C1 segment of cervical spinal cord (tissue), 14 donors: Measurements from ENCODE around the gene TEAD3.
"Not testable (repeated sequence)": the region's sequence is repeated elsewhere in the genome, so short reads cannot be mapped to it uniquely, and the experiment has no call there.

Source experiments
- DNase-seq, 14 donors: peaks; one replicate each; lab custom pipeline; 2025; lab: John Stamatoyannopoulos, UW

Gene TEAD3

DNA sequence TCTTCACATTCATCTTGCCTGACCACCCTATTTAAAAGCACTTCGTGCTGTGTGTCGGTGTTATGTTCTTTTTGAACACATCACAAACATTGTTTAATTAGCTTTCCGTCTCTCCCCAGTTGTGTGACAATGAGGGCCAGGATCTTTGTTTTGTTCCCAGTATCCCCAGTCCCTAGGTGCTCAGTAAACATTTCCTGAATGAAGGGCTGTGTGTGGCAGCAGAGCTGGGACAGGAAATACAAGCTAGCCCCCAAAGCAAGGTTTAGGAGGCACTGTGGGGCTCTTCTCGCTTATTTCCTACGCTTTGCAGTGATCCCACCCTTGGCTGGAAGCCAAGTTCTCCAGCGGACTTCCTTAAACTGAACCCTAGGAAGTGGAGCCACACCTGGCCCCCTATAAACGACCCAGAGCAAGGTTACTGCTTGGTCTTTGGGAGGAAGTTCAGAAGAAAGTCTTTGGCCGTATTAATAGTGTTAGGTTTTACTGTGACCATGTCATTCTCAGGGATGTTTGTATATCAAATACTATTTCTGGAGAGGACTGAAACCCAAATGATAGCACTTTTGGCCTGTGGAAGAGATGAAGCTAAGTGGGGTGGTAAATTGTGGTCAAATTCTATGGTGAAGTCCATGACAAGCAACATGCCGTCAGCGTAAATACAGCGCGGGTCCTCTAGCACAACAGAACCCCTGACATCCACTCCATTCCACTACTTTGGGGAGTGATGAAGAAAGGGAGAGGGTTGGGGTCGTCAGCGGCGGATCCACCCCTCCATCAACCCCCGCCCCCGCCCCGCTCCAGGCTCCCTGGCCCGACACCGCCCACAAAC, 45.3 kb downstream of the TEAD3 start:
- DNase-seq = no peak

- peak in 7 of 14 donors; percentile 11 to 65 (median 18) for DNase-seq
Measured at GRCh38 chr6:35449287-35449881, 47.5 kb downstream of the TEAD3 start.

GRCh38 chr6:35448191-35448590, 48.7 kb downstream of the TEAD3 start:
- DNase-seq = no peak

DNA sequence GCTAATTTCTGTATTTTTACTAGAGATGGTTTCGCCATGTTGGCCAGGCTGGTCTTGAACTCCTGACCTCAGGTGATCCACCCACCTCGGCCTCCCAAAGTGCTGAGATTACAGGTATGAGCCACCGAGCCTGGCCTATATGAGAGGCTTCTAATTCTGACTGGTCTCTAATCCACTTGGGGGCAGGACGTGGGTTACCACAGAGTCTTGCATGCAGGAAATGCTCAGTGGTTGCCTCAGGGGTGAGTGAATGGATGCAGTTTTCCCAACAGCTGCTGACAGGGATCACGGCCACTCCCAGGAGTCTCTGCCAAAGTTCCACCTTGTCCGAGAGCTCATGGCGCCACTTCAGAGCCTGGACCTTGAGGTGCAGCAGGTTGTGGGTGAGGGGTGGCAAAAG, 51.2 kb downstream of the TEAD3 start:
- no peak for DNase-seq

- no peak for DNase-seq
Measured at GRCh38 chr6:35443341-35444030, 53.4 kb downstream of the TEAD3 start.

DNA sequence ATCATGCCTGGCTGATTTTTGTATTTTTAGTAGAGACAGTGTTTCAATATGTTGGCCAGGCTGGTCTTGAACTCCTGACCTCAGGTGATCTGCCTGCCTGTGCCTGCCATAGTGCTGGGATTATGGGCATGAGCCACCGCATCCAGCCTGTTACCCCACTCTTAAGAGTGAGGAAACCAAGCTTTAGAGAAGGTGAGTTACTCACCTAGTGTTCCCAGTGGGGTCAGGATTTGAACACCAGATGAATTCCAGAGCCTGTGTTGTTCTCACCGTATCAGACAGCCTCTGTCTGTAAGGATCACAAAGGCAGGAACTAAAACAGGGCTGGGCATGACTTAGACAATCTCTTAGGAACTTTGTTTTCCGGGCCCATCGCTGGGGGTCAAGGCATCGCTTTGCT, 54.2 kb downstream of the TEAD3 start:
- DNase-seq = no peak

GRCh38 chr6:35441642-35442041, 55.2 kb downstream of the TEAD3 start:
- no peak for DNase-seq

DNA sequence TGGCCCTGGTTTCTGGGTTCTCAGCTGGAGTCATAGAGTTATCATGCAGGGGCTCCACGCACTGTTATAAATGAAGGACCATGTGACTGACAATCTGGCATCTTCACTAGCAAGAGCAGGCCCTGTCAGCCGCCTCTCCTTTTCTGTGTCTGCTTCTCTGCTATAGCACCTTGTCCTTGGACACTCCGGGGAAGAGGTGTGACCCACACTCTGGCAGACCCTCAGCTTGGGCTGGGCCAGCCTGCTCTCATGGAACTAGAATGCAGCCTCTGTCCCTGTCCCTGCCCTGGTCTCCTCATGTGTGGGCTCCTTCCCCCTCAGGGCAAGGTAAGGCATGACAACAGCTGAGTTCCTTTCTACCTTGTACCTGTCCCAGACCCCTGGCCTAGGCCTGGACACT, 55.7 kb downstream of the TEAD3 start:
- no peak for DNase-seq

GRCh38 chr6:35439308-35439707, 57.6 kb downstream of the TEAD3 start:
- no peak for DNase-seq

DNA sequence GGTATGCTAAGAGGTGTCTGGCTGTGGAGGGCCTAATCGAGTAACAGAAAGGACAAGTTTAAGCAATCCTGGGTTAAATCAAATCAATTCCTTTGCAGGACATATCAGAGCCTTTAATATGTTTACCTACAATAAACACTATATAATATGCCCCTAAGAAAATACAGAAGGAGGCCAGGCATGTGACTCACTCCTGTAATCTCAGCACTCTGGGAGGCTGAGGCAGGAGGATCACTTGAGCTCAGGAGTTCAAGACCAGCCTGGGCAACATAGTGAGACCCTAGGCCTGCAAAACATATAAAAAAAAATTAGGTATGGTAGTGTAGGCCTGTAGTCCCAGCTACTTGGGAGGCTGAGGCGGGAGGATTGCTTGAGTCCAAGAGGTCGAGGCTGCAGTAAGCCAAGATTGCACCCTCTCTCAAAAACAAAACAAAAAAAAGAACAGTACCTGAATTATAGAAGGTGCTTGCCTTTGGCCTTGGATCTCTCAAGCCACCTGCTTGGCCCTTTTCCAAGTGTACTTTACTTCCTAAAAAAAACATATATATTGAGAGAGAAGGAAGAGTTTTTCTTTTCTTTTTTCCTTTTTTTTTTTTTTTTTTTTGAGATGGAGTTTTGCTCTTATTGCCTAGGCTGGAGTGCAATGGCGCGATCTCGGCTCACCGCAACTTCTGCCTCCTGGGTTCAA, 58.4 kb downstream of the TEAD3 start:
- not testable (repeated sequence) for DNase-seq

GRCh38 chr6:35436071-35436857, 60.6 kb downstream of the TEAD3 start:
- DNase-seq = no peak

DNA sequence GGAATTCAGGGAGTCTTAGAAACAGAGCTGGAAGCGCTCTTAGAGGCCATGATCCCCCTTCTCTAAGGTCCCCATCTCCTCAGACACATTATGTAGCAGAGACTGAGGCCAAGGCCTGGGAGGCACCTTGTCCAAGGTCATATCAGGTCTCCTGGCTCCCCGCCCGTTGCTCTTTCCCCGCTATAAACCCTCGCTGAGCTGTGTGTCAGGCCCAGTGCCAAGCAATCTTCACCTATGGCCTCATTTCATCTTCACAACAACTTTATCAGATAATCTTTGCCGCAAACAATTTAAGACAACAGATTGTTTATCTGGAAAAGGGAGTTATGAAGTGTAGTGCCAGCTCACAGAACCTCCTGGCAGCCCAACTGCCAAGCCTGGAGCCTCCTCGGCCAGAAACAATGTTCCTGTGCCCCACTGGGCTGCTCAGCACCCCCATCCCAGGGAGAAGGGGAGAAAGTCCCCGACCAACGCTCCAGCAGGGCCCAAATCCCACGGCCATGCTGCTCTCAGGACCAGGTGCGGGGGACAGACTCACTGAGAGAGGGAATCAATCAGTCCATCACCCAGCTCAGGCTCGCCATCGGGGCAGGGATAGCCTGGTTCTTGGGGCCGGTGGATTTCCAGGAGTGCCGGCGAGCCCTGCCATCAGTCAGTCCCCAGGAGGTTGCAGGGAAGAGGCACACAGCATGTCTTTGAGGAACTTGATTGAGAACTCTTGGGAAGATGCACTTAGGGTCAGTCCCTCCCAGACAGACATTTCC, 61.6 kb downstream of the TEAD3 start:
- DNase-seq = no peak

DNA sequence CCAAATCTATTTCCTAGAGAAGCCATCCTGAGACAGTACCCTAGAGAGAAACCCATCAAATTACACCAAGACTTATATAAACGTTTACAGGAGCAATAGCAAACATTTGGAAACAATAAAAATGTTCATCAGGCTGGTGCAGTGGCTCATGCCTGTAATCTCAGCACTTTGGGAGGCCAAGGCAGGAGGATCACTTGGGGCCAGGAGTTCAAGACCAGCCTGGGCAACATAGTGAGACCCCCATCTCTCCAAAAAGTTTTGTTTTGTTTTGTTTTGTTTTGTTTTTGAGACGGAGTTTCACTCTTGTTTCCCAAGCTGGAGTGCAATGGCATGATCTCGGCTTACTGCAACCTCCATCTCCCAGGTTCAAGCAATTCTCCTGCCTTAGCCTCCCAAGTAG, 64.2 kb downstream of the TEAD3 start:
- DNase-seq = not testable (repeated sequence)

DNA sequence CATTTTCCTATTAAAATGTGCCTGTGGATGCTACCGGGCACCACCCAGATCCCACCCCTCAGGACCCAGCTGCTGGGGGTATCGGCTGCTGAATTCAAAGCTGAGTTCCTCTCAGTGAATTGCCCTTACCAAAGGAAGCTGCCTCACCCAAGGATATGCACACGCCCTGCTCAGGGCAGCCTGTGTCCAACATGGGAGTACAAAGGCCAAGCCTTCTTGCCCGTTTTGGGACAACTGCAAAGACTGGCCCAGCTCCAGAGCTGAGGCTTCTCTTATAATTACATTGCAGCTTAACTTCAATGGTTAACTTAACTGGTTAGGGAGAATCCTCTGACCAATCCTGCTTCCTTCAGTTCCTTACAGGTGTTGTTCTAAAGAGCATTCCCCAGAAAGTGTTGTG, 64.6 kb downstream of the TEAD3 start:
- DNase-seq = no peak

- DNase-seq = no peak
Measured at GRCh38 chr6:35429463-35429862, 67.4 kb downstream of the TEAD3 start.

DNA sequence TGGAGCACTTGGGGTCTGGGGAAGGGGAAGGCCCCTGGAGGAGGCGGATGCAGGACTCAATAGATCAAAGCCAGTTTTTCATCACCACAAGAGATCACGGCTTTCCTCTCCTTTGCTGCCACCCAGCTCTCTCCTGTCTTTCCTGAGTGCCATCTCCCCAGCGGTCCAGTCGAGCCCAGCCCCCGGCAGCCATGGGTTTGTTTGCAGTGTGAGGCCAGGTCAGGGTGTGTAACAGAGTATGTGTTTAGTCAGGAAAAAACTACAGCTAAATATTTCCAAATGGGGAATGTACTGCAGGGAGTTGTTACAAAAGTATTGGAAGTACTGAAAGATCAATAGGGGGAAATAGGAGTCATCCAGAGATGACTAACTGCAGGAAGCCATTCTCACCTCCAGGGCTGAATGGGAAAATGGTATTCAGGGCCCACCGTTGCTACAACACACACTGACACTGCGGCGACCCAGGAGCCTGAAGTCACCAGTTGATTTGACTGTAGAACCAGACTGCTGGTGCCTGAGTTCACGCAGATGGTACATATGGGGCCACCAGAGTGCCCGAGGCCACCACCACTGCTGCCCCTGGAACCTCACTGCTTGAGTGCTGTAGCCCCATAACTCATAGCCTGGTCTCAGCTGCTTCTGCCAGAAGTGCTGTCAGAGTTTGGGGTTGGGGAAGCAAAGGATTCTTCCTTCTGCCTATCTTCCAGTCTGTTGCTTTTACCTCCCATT, 68.3 kb downstream of the TEAD3 start:
- no peak for DNase-seq

GRCh38 chr6:35427851-35428321, 69.0 kb downstream of the TEAD3 start:
- no peak for DNase-seq

DNA sequence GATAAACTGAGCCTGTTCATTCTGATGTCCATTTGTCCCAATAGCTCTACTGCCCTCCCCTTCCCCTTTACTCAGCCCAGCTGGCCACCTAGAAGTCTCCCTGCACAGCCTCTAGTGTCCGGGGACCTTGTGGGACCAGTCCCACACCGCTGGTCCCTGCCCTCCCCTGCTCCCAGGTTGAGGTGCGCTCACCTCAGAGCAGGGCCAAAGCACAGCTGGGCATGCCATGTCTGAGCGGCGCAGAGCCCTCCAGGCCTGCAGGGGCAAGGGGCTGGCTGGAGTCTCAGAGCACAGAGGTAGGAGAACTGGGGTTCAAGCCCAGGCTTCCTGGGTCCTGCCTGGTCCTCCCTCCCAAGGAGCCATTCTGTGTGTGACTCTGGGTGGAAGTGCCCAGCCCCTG, 69.4 kb downstream of the TEAD3 start:
- DNase-seq = no peak

DNA sequence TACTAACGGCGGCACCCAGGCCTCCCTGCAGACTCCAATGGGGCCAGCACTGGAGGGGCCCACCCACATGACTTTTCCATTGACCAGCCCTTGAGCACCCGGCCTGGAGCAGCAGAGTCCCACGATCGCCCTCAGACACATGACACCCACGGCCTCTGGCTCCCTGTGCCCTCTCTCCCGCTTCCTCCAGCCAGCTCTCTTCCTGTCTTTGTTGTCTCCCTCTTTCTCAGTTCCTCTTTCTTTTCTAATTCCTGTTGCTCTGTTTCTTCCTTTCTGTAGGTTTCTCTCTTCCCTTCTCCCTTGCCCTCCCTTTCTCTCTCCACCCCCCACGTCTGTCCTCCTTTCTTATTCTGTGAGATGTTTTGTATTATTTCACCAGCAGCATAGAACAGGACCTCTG, 70.8 kb downstream of the TEAD3 start:
- peak in 2 of 14 donors; percentile 5 to 10 for DNase-seq

DNA sequence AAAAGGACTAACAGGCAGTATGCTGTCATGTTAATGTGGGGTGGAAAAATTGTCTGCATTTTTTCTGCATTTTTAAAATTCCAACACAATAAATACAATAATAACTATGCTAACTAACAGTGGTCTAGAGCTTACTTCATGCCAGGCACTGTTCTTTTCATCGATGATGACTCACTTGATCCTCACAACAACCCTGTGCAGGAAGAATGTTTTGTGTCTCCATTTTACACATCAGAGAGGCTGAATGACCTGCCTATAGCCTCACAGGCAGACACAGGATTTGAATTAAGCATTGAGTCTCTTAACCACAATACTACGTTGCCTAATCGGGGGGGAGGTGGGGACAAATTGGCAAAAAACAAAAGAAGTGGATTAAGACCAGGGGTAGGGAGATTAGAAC, 71.6 kb downstream of the TEAD3 start:
- DNase-seq = no peak
